PC-3 (cell line): ENCODE data around the gene REEP6. TPM values are rescaled to one million over a fixed set of nuclear protein-coding genes. Genes with fewer than 3 reads are reported as not detected.

Experiments
- ATAC-seq: fragments of 200-7000 bp; cut with Tn5 transposase; 2 replicates; pipeline ENCODE4 v1.9.1; 2020; ENCODE audit warnings: mild to moderate bottlenecking, moderate library complexity
- BruUV-seq: library from RNA; stranded (reverse); fragments of 400-500 nt; replicated peaks from 2 replicates; lab custom pipeline; 2021; lab: Mats Ljungman, UMichigan
- CTCF ChIA-PET: fragments of 300-600 bp; sonication (Branson Sonifier 250); formaldehyde crosslinking; loops from one replicate; lab custom pipeline; 2022; ENCODE audit warnings: antibody characterized with exemption; lab: Charles Lee
- POLR2A ChIA-PET: fragments of 300-600 bp; sonication (Branson Sonifier 250); formaldehyde crosslinking; loops from one replicate; lab custom pipeline; 2022; ENCODE audit warnings: antibody characterized with exemption; ENCODE audit not compliant: unreplicated experiment; lab: Charles Lee
- DNase-seq: peaks from one replicate; pipeline ENCODE4 v3.0.0-alpha.2; 2015
- H2AFZ ChIP-seq: fragments of 300-600 bp; sonication (generic); 2 replicates; pipeline ENCODE4 v1.6.0; 2016; ENCODE audit warnings: antibody characterized with exemption, low read length
- H3F3A ChIP-seq: fragments of 300-600 bp; sonication (generic); one replicate; pipeline ENCODE4 v1.6.0; 2017; ENCODE audit warnings: antibody characterized with exemption, low read length, control low read depth, mild to moderate bottlenecking; ENCODE audit not compliant: unreplicated experiment
- H3K27ac ChIP-seq: fragments of 300-600 bp; sonication (generic); 2 replicates; pipeline ENCODE4 v1.5.1; 2016; ENCODE audit warnings: mild to moderate bottlenecking, low read length
- H3K27me3 ChIP-seq: fragments of 300-600 bp; sonication (generic); 2 replicates; pipeline ENCODE4 v1.6.1; 2016; ENCODE audit warnings: low read length, mixed read lengths
- H3K36me3 ChIP-seq: fragments of 300-600 bp; sonication (generic); 2 replicates; pipeline ENCODE4 v1.6.1; 2016; ENCODE audit warnings: low read depth, mixed run types, low read length, mixed read lengths
- H3K4me1 ChIP-seq: fragments of 300-600 bp; sonication (generic); 2 replicates; pipeline ENCODE4 v1.5.1; 2016; ENCODE audit warnings: low read length; ENCODE audit not compliant: insufficient read depth
- H3K4me2 ChIP-seq: fragments of 300-600 bp; sonication (generic); 2 replicates; pipeline ENCODE4 v1.6.0; 2016; ENCODE audit warnings: low read length
- H3K4me3 ChIP-seq: fragments of 300-600 bp; sonication (generic); 2 replicates; pipeline ENCODE4 v1.5.1; 2016; ENCODE audit warnings: mild to moderate bottlenecking, low read length, mixed read lengths
- H3K79me2 ChIP-seq: fragments of 300-600 bp; sonication (generic); 2 replicates; pipeline ENCODE4 v1.6.1; 2017; ENCODE audit warnings: low read length, mixed read lengths
- H3K9ac ChIP-seq: fragments of 300-600 bp; sonication (generic); 2 replicates; pipeline ENCODE4 v1.6.0; 2016; ENCODE audit warnings: mild to moderate bottlenecking, low read length
- H3K9me2 ChIP-seq: fragments of 300-600 bp; sonication (generic); replicated peaks from 2 replicates; pipeline ENCODE4 v1.6.1; 2016; ENCODE audit warnings: mixed run types, low read length, mixed read lengths
- H3K9me3 ChIP-seq: fragments of 300-600 bp; sonication (generic); 2 replicates; pipeline ENCODE4 v1.6.1; 2016; ENCODE audit warnings: low read length, mixed read lengths
- H4K20me1 ChIP-seq: fragments of 300-600 bp; sonication (generic); 2 replicates; pipeline ENCODE4 v1.6.1; 2016; ENCODE audit warnings: low read length, mixed read lengths
- CTCF ChIP-seq: fragments of 300-600 bp; sonication (generic); conservative IDR thresholded peaks from 2 replicates; pipeline ENCODE4 v1.5.1; 2017; ENCODE audit warnings: antibody characterized with exemption, low read depth, mild to moderate bottlenecking, low read length
- EZH2 ChIP-seq: fragments of 300-600 bp; sonication (generic); IDR thresholded peaks from one replicate; pipeline ENCODE4 v1.6.1; 2017; ENCODE audit warnings: antibody characterized with exemption, mild to moderate bottlenecking, low read length; ENCODE audit not compliant: unreplicated experiment
- EZH2phosphoT487 ChIP-seq: fragments of 300-600 bp; sonication (generic); IDR thresholded peaks from 2 replicates; pipeline ENCODE4 v1.6.1; 2018; ENCODE audit warnings: mild to moderate bottlenecking, antibody characterized with exemption, low read length, borderline replicate concordance
- intact Hi-C: fragments of 100-400 bp; cut with micrococcal nuclease; formaldehyde crosslinking; loops from 2 replicates; pipeline ENCODE4 v1.9.0; 2023
- total RNA-seq: library from RNA; depleted of rRNA; stranded (reverse); fragments of >200 nt; gene quantifications from 2 replicates; pipeline ENCODE4 v1.2.3, GENCODE V29; 2014

Gene REEP6
- total RNA-seq, 1 experiment from 2014 or later, result 27.2 TPM

- no peak overlapping the region for H3K9ac ChIP-seq
- H2AFZ ChIP-seq, result no peak overlapping the region
- no peaks in the 10 kb centered on the region for H3K9me3 ChIP-seq
- ATAC-seq (no peak), DNase-seq (no peak)
- CTCF ChIA-PET, result no interaction called here
- no peak overlapping the region for H3K4me3 ChIP-seq
- H3K9me2 ChIP-seq, result no peaks in the 10 kb centered on the region
- intact Hi-C loops, result no loop called here
- no peaks in the 10 kb centered on the region for H3K36me3 ChIP-seq
- no peaks in the 10 kb centered on the region for H3K79me2 ChIP-seq
- BruUV-seq, result no TSS peak
- no peaks in the 10 kb centered on the region for H3K27me3 ChIP-seq
- no peak overlapping the region for H3K27ac ChIP-seq
- no peaks in the 10 kb centered on the region for H3F3A ChIP-seq
- H4K20me1 ChIP-seq, result no peaks in the 10 kb centered on the region
- TF ChIP-seq EZH2phosphoT487 (no peak), EZH2 (no peak), CTCF (no peak)
- H3K4me1 ChIP-seq, result no peaks in the 10 kb centered on the region
- POLR2A ChIA-PET, result no interaction called here
- no peak overlapping the region for H3K4me2 ChIP-seq
Observed at GRCh38 chr19:1520203-1520780, 29.3 kb downstream of the REEP6 start.

GRCh38 chr19:1521636-1522035 is 30.7 kb downstream of the REEP6 start:
- H3K9ac ChIP-seq, result no peak overlapping the region
- no peaks in the 10 kb centered on the region for H3K4me1 ChIP-seq
- BruUV-seq, result no TSS peak
- no peaks in the 10 kb centered on the region for H4K20me1 ChIP-seq
- ATAC-seq, result no peak
- no peaks in the 10 kb centered on the region for H3K9me2 ChIP-seq
- ChIA-PET POLR2A (no interaction called here), CTCF (no interaction called here)
- H3K9me3 ChIP-seq, result no peaks in the 10 kb centered on the region
- H3K4me2 ChIP-seq, result no peak overlapping the region
- H3K79me2 ChIP-seq, result no peaks in the 10 kb centered on the region
- no peak overlapping the region for H3K4me3 ChIP-seq
- intact Hi-C loops, result no loop called here
- TF ChIP-seq EZH2phosphoT487, result no peak
- no peak for TF ChIP-seq EZH2
- TF ChIP-seq CTCF, result no peak
- DNase-seq, result no peak
- no peaks in the 10 kb centered on the region for H3F3A ChIP-seq
- no peak overlapping the region for H3K27ac ChIP-seq
- H2AFZ ChIP-seq, result no peak overlapping the region
- H3K27me3 ChIP-seq, result no peaks in the 10 kb centered on the region
- H3K36me3 ChIP-seq, result no peaks in the 10 kb centered on the region

- Histone ChIP-seq H3K27ac (no peak overlapping the region), H4K20me1 (no peaks in the 10 kb centered on the region), H3K36me3 (no peaks in the 10 kb centered on the region), H3K4me3 (no peak overlapping the region), H3K4me2 (no peak overlapping the region), H2AFZ (no peak overlapping the region), H3K9me2 (no peaks in the 10 kb centered on the region), H3K79me2 (no peaks in the 10 kb centered on the region), H3K4me1 (no peaks in the 10 kb centered on the region), H3K27me3 (no peaks in the 10 kb centered on the region), H3K9ac (no peak overlapping the region), H3F3A (no peaks in the 10 kb centered on the region), H3K9me3 (no peaks in the 10 kb centered on the region)
- intact Hi-C loops, result no loop called here
- no peak for DNase-seq
- BruUV-seq, result no TSS peak
- no peak for ATAC-seq
- TF ChIP-seq CTCF (no peak), EZH2 (no peak), EZH2phosphoT487 (no peak)
- CTCF ChIA-PET, result no interaction called here
- POLR2A ChIA-PET, result no interaction called here
Observed at GRCh38 chr19:1522061-1522460, 31.1 kb downstream of the REEP6 start.
